Measurements from ENCODE around the gene CAPN10. TPM values are rescaled to one million over a fixed set of nuclear protein-coding genes. Genes with fewer than 3 reads are reported as not detected.

CAPN10 gene
- total RNA-seq, 1 donor from 2014 or later: 67.1 TPM

- H3K4me3 Mint-ChIP-seq (ENCODE audit: unreplicated experiment): no peak overlapping the region
- peaks cover 10% of the 10 kb centered on the region for H3K9me3 Mint-ChIP-seq (ENCODE audit: unreplicated experiment)
- TF ChIP-seq CTCF (IDR thresholded peaks at IDR 0.05; ENCODE audit: partially characterized antibody, unreplicated experiment): no peak
- no peak overlapping the region for H3K27ac Mint-ChIP-seq (ENCODE audit: unreplicated experiment)
- peaks cover 13% of the 10 kb centered on the region for H3K27me3 Mint-ChIP-seq (ENCODE audit: unreplicated experiment)
- no peak for DNase-seq
- H3K4me1 Mint-ChIP-seq (ENCODE audit: low read depth, unreplicated experiment): peaks cover 6% of the 10 kb centered on the region
- peaks cover 5% of the 10 kb centered on the region for H3K36me3 Mint-ChIP-seq (ENCODE audit: unreplicated experiment)
These were observed 61.1 kb downstream of the CAPN10 start for GRCh38 chr2:240647503-240648154.

DNA sequence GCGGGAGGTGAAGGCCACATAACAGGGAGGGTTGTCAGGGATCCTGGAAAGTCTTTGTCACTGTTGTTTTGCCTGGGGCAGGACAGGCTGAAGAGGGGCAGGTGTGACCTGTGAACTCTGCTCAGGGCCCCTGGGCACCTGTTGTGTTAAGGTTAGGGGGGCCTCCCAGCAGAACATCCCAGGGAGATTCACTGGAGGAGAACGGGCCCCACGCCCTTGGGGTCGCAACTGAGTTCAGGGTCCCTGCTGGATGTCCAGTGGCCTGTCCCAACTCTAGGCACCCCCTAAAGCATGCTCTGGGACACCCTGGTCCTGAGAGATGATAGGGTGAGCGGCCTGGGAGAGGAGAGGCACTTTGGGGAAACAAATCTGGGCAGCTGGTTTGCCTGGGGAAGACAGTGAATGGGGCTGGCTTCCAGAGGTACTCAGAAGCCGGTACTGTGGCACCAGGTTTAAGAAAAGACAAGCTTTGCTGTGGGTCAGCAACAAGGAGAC lies 61.7 kb downstream of the CAPN10 start:
- Mint-ChIP-seq H3K36me3 (ENCODE audit: unreplicated experiment) (peaks cover 5% of the 10 kb centered on the region), H3K27me3 (ENCODE audit: unreplicated experiment) (peaks cover 13% of the 10 kb centered on the region), H3K9me3 (ENCODE audit: unreplicated experiment) (peaks cover 10% of the 10 kb centered on the region), H3K4me3 (ENCODE audit: unreplicated experiment) (no peak overlapping the region), H3K4me1 (ENCODE audit: low read depth, unreplicated experiment) (peaks cover 6% of the 10 kb centered on the region), H3K27ac (ENCODE audit: unreplicated experiment) (no peak overlapping the region)
- TF ChIP-seq CTCF (IDR thresholded peaks at IDR 0.05; ENCODE audit: partially characterized antibody, unreplicated experiment): no peak
- no peak for DNase-seq

Other genes with a start within 250 kb of the CAPN10 start
- gene GPC1, start 151.1 kb upstream of the CAPN10 start, total RNA-seq (ENCODE audit: unreplicated experiment): 155 TPM
- 9.0 TPM for gene ANKMY1, start 28.7 kb upstream of the CAPN10 start, total RNA-seq (ENCODE audit: unreplicated experiment)
- 2.8 TPM for gene DUSP28, start 26.4 kb upstream of the CAPN10 start, total RNA-seq (ENCODE audit: unreplicated experiment)
- gene RNPEPL1, start 18.2 kb upstream of the CAPN10 start, total RNA-seq (ENCODE audit: unreplicated experiment): 20.9 TPM
- gene GPR35, start 38.7 kb downstream of the CAPN10 start, total RNA-seq (ENCODE audit: unreplicated experiment): 1.5 TPM
- not detected for gene AQP12B, start 96.2 kb downstream of the CAPN10 start, total RNA-seq (ENCODE audit: unreplicated experiment)
- not detected for gene AQP12A, start 105.1 kb downstream of the CAPN10 start, total RNA-seq (ENCODE audit: unreplicated experiment)
- gene KIF1A, start 233.5 kb downstream of the CAPN10 start, total RNA-seq (ENCODE audit: unreplicated experiment): 439 TPM

Measured in glutamatergic neuron (in vitro differentiated cells).